HG02970 (cell line): ENCODE results near the gene CPAMD8.
"Not testable (repeated sequence)": the region's sequence is repeated elsewhere in the genome, so short reads cannot be mapped to it uniquely, and the experiment has no call there.

Experiments used
- ATAC-seq: cut with Tn5 transposase; IDR thresholded peaks from one replicate; pipeline ENCODE4 v1.9.1; 2021; ENCODE audit warnings: mild to moderate bottlenecking, moderate library complexity, moderate number of reproducible peaks; ENCODE audit not compliant: unreplicated experiment, low FRiP score

CPAMD8 gene

GRCh38 chr19:16878181-16878965 lies 148.2 kb downstream of the CPAMD8 start:
- ATAC-seq = no peak

GRCh38 chr19:16877581-16877980 lies 149.0 kb downstream of the CPAMD8 start:
- no peak for ATAC-seq

GRCh38 chr19:16876904-16877361 lies 149.7 kb downstream of the CPAMD8 start:
- ATAC-seq = no peak

- no peak for ATAC-seq
Observed at GRCh38 chr19:16875584-16876555, 150.7 kb downstream of the CPAMD8 start.

- not testable (repeated sequence) for ATAC-seq
Observed at GRCh38 chr19:16874978-16875299, 151.7 kb downstream of the CPAMD8 start.

GRCh38 chr19:16874250-16874977 lies 152.2 kb downstream of the CPAMD8 start:
- no peak for ATAC-seq

- no peak for ATAC-seq
Observed at GRCh38 chr19:16873594-16873993, 153.0 kb downstream of the CPAMD8 start.

GRCh38 chr19:16872728-16873127 lies 153.9 kb downstream of the CPAMD8 start:
- no peak for ATAC-seq

GRCh38 chr19:16871871-16872270 lies 154.7 kb downstream of the CPAMD8 start:
- no peak for ATAC-seq

GRCh38 chr19:16869331-16869972 lies 157.2 kb downstream of the CPAMD8 start:
- no peak for ATAC-seq

- ATAC-seq = no peak
Observed at GRCh38 chr19:16868423-16869130, 158.0 kb downstream of the CPAMD8 start.

GRCh38 chr19:16867211-16867610 lies 159.4 kb downstream of the CPAMD8 start:
- no peak for ATAC-seq

GRCh38 chr19:16862826-16863415 lies 163.7 kb downstream of the CPAMD8 start:
- no peak for ATAC-seq

- ATAC-seq = no peak
Observed at GRCh38 chr19:16861834-16862233, 164.8 kb downstream of the CPAMD8 start.

GRCh38 chr19:16861011-16861410 lies 165.6 kb downstream of the CPAMD8 start:
- no peak for ATAC-seq

- ATAC-seq = no peak
Observed at GRCh38 chr19:16860118-16860517, 166.5 kb downstream of the CPAMD8 start.

GRCh38 chr19:16859626-16860025 lies 167.0 kb downstream of the CPAMD8 start:
- no peak for ATAC-seq

GRCh38 chr19:16856091-16856490 lies 170.5 kb downstream of the CPAMD8 start:
- ATAC-seq = no peak

- ATAC-seq = no peak
Observed at GRCh38 chr19:16853066-16853465, 173.5 kb downstream of the CPAMD8 start.
